GM12878 (cell line): Measurements from ENCODE around the gene N4BP2L1. TPM values are rescaled to one million over a fixed set of nuclear protein-coding genes. Genes with fewer than 3 reads are reported as not detected.

Experiments used
- ATAC-seq: fragments of 200-7000 bp; cut with Tn5 transposase; 3 replicates; pipeline ENCODE4 v1.9.1; 2020; ENCODE audit warnings: mild to moderate bottlenecking, moderate library complexity
- BruUV-seq: library from RNA; stranded (reverse); fragments of 400-500 nt; replicated peaks from 2 replicates; lab custom pipeline; 2021; lab: Mats Ljungman, UMichigan
- CTCF ChIA-PET: fragments of 300-600 bp; sonication (Branson Sonifier 250); formaldehyde crosslinking; extraction: SDS; loops from one replicate; lab custom pipeline; 2021; ENCODE audit warnings: inconsistent platforms; lab: Yijun Ruan, JAX
- POLR2A ChIA-PET: fragments of 350-600 bp; formaldehyde crosslinking; extraction: SDS; loops from one replicate; lab custom pipeline; 2021; ENCODE audit warnings: inconsistent platforms; lab: Charles Lee
- RAD21 ChIA-PET: fragments of 300-600 bp; sonication (Branson Sonifier 250); formaldehyde crosslinking; loops from one replicate; lab custom pipeline; 2023; ENCODE audit warnings: antibody characterized with exemption; ENCODE audit not compliant: unreplicated experiment; lab: Charles Lee
- SMC1A ChIA-PET: fragments of 300-600 bp; sonication (Branson Sonifier 250); formaldehyde crosslinking; loops from one replicate; lab custom pipeline; 2023; ENCODE audit not compliant: unreplicated experiment, uncharacterized antibody; lab: Charles Lee
- DNase-seq: peaks from one replicate; pipeline ENCODE4 v3.0.0-alpha.2; 2011; ENCODE audit warnings: low read depth, low spot score
- FAIRE-seq: peaks from 3 replicates; lab custom pipeline; 2011; peaks lifted over from hg19 to GRCh38; lab: Jason Lieb, UNC
- H2AFZ ChIP-seq: 2 replicates; pipeline ENCODE4 v1.6.0; 2011; ENCODE audit warnings: low read depth, low read length, control low read depth; ENCODE audit not compliant: control insufficient read depth
- H3K27ac ChIP-seq: 2 replicates; pipeline ENCODE4 v1.5.1; 2011; ENCODE audit warnings: control low read depth; ENCODE audit not compliant: control insufficient read depth, insufficient read depth
- H3K27me3 ChIP-seq, 2 experiments: replicated peaks in 1 of 2; 2 replicates each; pipeline versions ENCODE4 v1.6.0 to v1.6.1; 2011; ENCODE audit warnings: low read length in 1 of 2; ENCODE audit not compliant: control insufficient read depth in 2 of 2, insufficient read depth in 2 of 2
- H3K36me3 ChIP-seq, 2 experiments: 2 replicates each; pipeline ENCODE4 v1.5.1; 2011; ENCODE audit warnings: low read length in 1 of 2; ENCODE audit not compliant: control insufficient read depth in 2 of 2, insufficient read depth in 2 of 2
- H3K4me1 ChIP-seq: 2 replicates; pipeline ENCODE4 v1.6.1; 2011; ENCODE audit warnings: mild to moderate bottlenecking, low read length, moderate library complexity, mixed read lengths; ENCODE audit not compliant: control insufficient read depth, insufficient read depth
- H3K4me2 ChIP-seq: 2 replicates; pipeline ENCODE4 v1.6.0; 2011; ENCODE audit warnings: control low read depth; ENCODE audit not compliant: control insufficient read depth, insufficient read depth
- H3K4me3 ChIP-seq: fragments of 200-600 bp; sonication (generic); 2 replicates; pipeline ENCODE4 v1.5.1; 2016
- H3K79me2 ChIP-seq: 2 replicates; pipeline ENCODE4 v1.6.0; 2011; ENCODE audit warnings: low read length; ENCODE audit not compliant: control insufficient read depth, insufficient read depth
- H3K9ac ChIP-seq: 2 replicates; pipeline ENCODE4 v1.8.0; 2011; ENCODE audit warnings: low read length, control low read depth, mixed read lengths; ENCODE audit not compliant: control insufficient read depth, insufficient read depth
- H3K9me3 ChIP-seq: replicated peaks from 3 replicates; pipeline ENCODE4 v1.5.1; 2011; ENCODE audit warnings: mild to moderate bottlenecking, low read length; ENCODE audit not compliant: control insufficient read depth, insufficient read depth
- H4K20me1 ChIP-seq: 2 replicates; pipeline ENCODE4 v1.6.0; 2011; ENCODE audit not compliant: control insufficient read depth, insufficient read depth
- CBFB ChIP-seq: IDR thresholded peaks from 2 replicates; pipeline ENCODE4 v1.6.1; 2016; ENCODE audit warnings: antibody characterized with exemption, low read depth
- DPF2 ChIP-seq: fragments of 450-650 bp; IDR thresholded peaks from 2 replicates; pipeline ENCODE4 v1.6.1; 2017; ENCODE audit warnings: mild to moderate bottlenecking
- IRF3 ChIP-seq: fragments of 450-650 bp; IDR thresholded peaks from 2 replicates; pipeline ENCODE4 v1.6.1; 2014; ENCODE audit warnings: mild to moderate bottlenecking
- MAX ChIP-seq: IDR thresholded peaks from 2 replicates; pipeline ENCODE4 v1.6.1; 2012; ENCODE audit warnings: low read depth, low read length, improper control_type of control experiment
- MLLT1 ChIP-seq: fragments of 450-650 bp; IDR thresholded peaks from 2 replicates; pipeline ENCODE4 v1.6.1; 2016; ENCODE audit warnings: mild to moderate bottlenecking
- RB1 ChIP-seq: fragments of 450-650 bp; formaldehyde crosslinking; IDR thresholded peaks from 2 replicates; pipeline ENCODE4 v1.6.1; 2017; ENCODE audit warnings: mild to moderate bottlenecking, borderline replicate concordance
- SREBF2 ChIP-seq: IDR thresholded peaks from 2 replicates; pipeline ENCODE4 v1.6.1; 2012; ENCODE audit warnings: mild to moderate bottlenecking, low read length
- ZZZ3 ChIP-seq: IDR thresholded peaks from 2 replicates; pipeline ENCODE4 v1.6.1; 2011; ENCODE audit warnings: low read depth; ENCODE audit not compliant: control insufficient read depth, insufficient read length
- WGBS: methylation state at CpG from one replicate; pipeline ENCODE4 v1.1.6; 2016; ENCODE audit warnings: low lambda C conversion rate; ENCODE audit not compliant: insufficient replicate concordance, insufficient coverage; ENCODE audit errors: missing lambda C conversion rate; 5-methylcytosine and 5-hydroxymethylcytosine counted together
- in situ Hi-C: fragments of 300-500 bp; cut with MboI; formaldehyde crosslinking; loops from 9 replicates; pipeline ENCODE4 v1.14.3; 2018; ENCODE audit warnings: mixed read lengths
- intact Hi-C: fragments of 100-400 bp; cut with micrococcal nuclease; formaldehyde crosslinking; loops from one replicate; pipeline ENCODE4 v1.14.2; 2022; ENCODE audit not compliant: unreplicated experiment
- polyA plus RNA-seq, 11 experiments: library from polyadenylated mRNA; depleted of rRNA in 4 of 11; unstranded in 6 of 11; stranded (reverse) in 5 of 11; fragments of >200 nt; fragmentation: Nextera tagmentation in 4 of 11; fragmentation: Illumina TruSeq in 1 of 11; extraction: Ambion mirVana in 4 of 11; extraction: Trizol in 1 of 11; gene quantifications; 1 replicate in 1 of 11; 2 replicates in 10 of 11; pipeline versions ENCODE4 v1.2.1 to v1.2.3, GENCODE V29; 2011 to 2016; ENCODE audit warnings: inconsistent platforms in 2 of 11, missing spikeins in 2 of 11, low read depth in 1 of 11
- total RNA-seq, 4 experiments: library from RNA; depleted of rRNA in 3 of 4; stranded (reverse); fragments of >200 nt in 3 of 4; fragmentation: Illumina TruSeq in 1 of 4; extraction: Trizol in 1 of 4; gene quantifications; 2 replicates each; pipeline versions ENCODE4 v1.2.1 to v1.2.3, GENCODE V29; 2013 to 2021

Gene N4BP2L1
- total and polyA plus RNA-seq, 10 of the 15 experiments (the other 5 are each of a cell fraction or from before 2014, with no cell fraction given) = 3.3 to 42.5 (median 16.2) TPM

- in situ Hi-C loops = loop anchor here (25.0 kb wide), 1 partner anchor 1088 kb away; no protein-coding TSS in a partner anchor
These were observed 21.0 kb upstream of the N4BP2L1 start for GRCh38 chr13:32448972-32449371.

GRCh38 chr13:32447894-32448623 lies 20.1 kb upstream of the N4BP2L1 start:
- Histone ChIP-seq H3K4me2 (no peak overlapping the region), H3K4me3 (no peak overlapping the region), H2AFZ (no peak overlapping the region), H3K27ac (no peak overlapping the region), H3K9ac (no peak overlapping the region), H3K4me1 (peaks cover 10% of the 10 kb centered on the region), H3K36me3 (no peaks in the 10 kb centered on the region), H3K9me3 (no peaks in the 10 kb centered on the region), H3K27me3 (no peaks in the 10 kb centered on the region), H4K20me1 (no peaks in the 10 kb centered on the region), H3K79me2 (no peaks in the 10 kb centered on the region)
- ATAC-seq (no peak), DNase-seq (no peak), FAIRE-seq (no peak)
- RAD21 ChIA-PET = no interaction called here
- CTCF ChIA-PET = interaction anchor here (0.6 to 1.5 kb wide), 5 partner anchors 9 to 433 kb away, joined by 3 to 7 read pairs (median 3); partner anchors contain the start of gene N4BP2L1
- intact Hi-C loops (no loop called here), in situ Hi-C loops (loop anchor here (25.0 kb wide), 1 partner anchor 1089 kb away; no protein-coding TSS in a partner anchor)
- POLR2A ChIA-PET = interaction anchor here (1.2 kb wide), 1 partner anchor 20 kb away, joined by 4 read pairs; the partner anchor contains the start of gene N4BP2L1
- BruUV-seq = no TSS peak
- SMC1A ChIA-PET = interaction anchor here (0.5 to 1.9 kb wide), 7 partner anchors 9 to 178 kb away, joined by 3 to 5 read pairs (median 3); no protein-coding TSS in a partner anchor
- no peak for TF ChIP-seq ZZZ3
- TF ChIP-seq MLLT1 = no peak
- no peak for TF ChIP-seq IRF3
- no peak for TF ChIP-seq CBFB
- no peak for TF ChIP-seq RB1
- no peak for TF ChIP-seq SREBF2

More at GRCh38 chr13:32448972-32449371, 21.0 kb upstream of the N4BP2L1 start:
- Histone ChIP-seq H4K20me1 (no peaks in the 10 kb centered on the region), H3K9me3 (no peaks in the 10 kb centered on the region), H3K36me3 (no peaks in the 10 kb centered on the region), H2AFZ (no peak overlapping the region), H3K4me2 (no peak overlapping the region), H3K4me1 (peaks cover 4% of the 10 kb centered on the region; the same call in 1 of the 2 replicates), H3K79me2 (no peaks in the 10 kb centered on the region), H3K27ac (no peak overlapping the region), H3K27me3 (no peaks in the 10 kb centered on the region), H3K4me3 (no peak overlapping the region), H3K9ac (no peak overlapping the region)
- FAIRE-seq (no peak), DNase-seq (no peak), ATAC-seq (no peak)
- CTCF ChIA-PET = interaction anchor here (0.7 to 1.2 kb wide), 2 partner anchors 21 to 81 kb away, joined by 3 read pairs; partner anchors contain the start of gene N4BP2L1
- RAD21 ChIA-PET = no interaction called here
- no peak for TF ChIP-seq DPF2
- no peak for TF ChIP-seq MAX
- intact Hi-C loops = no loop called here
- SMC1A ChIA-PET = interaction anchor here (0.5 to 1.9 kb wide), 6 partner anchors 11 to 439 kb away, joined by 3 to 4 read pairs (median 3); no protein-coding TSS in a partner anchor
- POLR2A ChIA-PET = interaction anchor here (0.5 kb wide), 1 partner anchor 15 kb away, joined by 3 read pairs; no protein-coding TSS in a partner anchor
- no TSS peak for BruUV-seq
- WGBS = 95% methylated on average over 1 of the region's 1 CpG
